ENCODE data around the gene ST8SIA4. TPM values are rescaled to one million over a fixed set of nuclear protein-coding genes. Genes with fewer than 3 reads are reported as not detected.

The ST8SIA4 gene
- total and polyA plus RNA-seq, 10 of the 15 experiments (the other 5 are each of a cell fraction or from before 2014, with no cell fraction given): 4.4 to 30.9 (median 19.5) TPM

GRCh38 chr5:100826133-100826532 lies 76.9 kb downstream of the ST8SIA4 start:
- CTCF ChIA-PET: interaction anchor here (0.8 to 1.9 kb wide), 9 partner anchors 14 to 68 kb away, joined by 3 to 7 read pairs (median 3); no protein-coding TSS in a partner anchor
- no peak for TF ChIP-seq MTA3 (IDR thresholded peaks at IDR 0.05; ENCODE audit: borderline replicate concordance, low read length)
- no peak for TF ChIP-seq RFX5 (IDR thresholded peaks at IDR 0.05; ENCODE audit: low read depth, low read length)
- TF ChIP-seq SREBF1 (IDR thresholded peaks at IDR 0.05; ENCODE audit: low read length): no peak
- no peak for TF ChIP-seq NFXL1 (IDR thresholded peaks at IDR 0.05; ENCODE audit: borderline replicate concordance)
- no peak for TF ChIP-seq RB1 (IDR thresholded peaks at IDR 0.05; ENCODE audit: borderline replicate concordance)
- no peak for TF ChIP-seq YBX1 (IDR thresholded peaks at IDR 0.05)
- no peak for TF ChIP-seq CEBPB (IDR thresholded peaks at IDR 0.05; ENCODE audit: borderline replicate concordance in 1 of 2, low read depth in 2 of 2, low read length in 2 of 2)
- TF ChIP-seq MTA2 (IDR thresholded peaks at IDR 0.05; ENCODE audit: low read depth): peak; percentile 80
- TF ChIP-seq IRF5 (IDR thresholded peaks at IDR 0.05; ENCODE audit: borderline replicate concordance): no peak
- peak; percentile 54 for TF ChIP-seq ATF2 (IDR thresholded peaks at IDR 0.05; ENCODE audit: low read length)
- no peak for TF ChIP-seq ZZZ3 (IDR thresholded peaks at IDR 0.05; ENCODE audit: control insufficient read depth, insufficient read length, low read depth)
- TF ChIP-seq NBN (IDR thresholded peaks at IDR 0.05): peak; percentile 45; the same call in 1 of the 2 replicates
- TF ChIP-seq ZNF217 (IDR thresholded peaks at IDR 0.05): peak; percentile 86; the same call in 1 of the 2 replicates
- TF ChIP-seq EZH2 (IDR thresholded peaks at IDR 0.05; ENCODE audit: borderline replicate concordance, control insufficient read depth, low read depth, low read length): no peak
- no peak for TF ChIP-seq ETV6 (conservative IDR thresholded peaks at IDR 0.05 in 1 of 2, IDR thresholded peaks at IDR 0.05 in 1 of 2; ENCODE audit: borderline replicate concordance in 1 of 2, low read depth in 1 of 2)
- no peak for TF ChIP-seq HDAC2 (IDR thresholded peaks at IDR 0.05)
- TF ChIP-seq BHLHE40 (IDR thresholded peaks at IDR 0.05; ENCODE audit: borderline replicate concordance in 1 of 2, low read depth in 2 of 2, low read length in 1 of 2): no peak
- no peak for TF ChIP-seq PAX8 (IDR thresholded peaks at IDR 0.05)
- TF ChIP-seq NR2C1 (IDR thresholded peaks at IDR 0.05): no peak

More at GRCh38 chr5:100826133-100826532, 76.9 kb downstream of the ST8SIA4 start:
- intact Hi-C loops (cut with micrococcal nuclease; ENCODE audit: unreplicated experiment): loop anchor here (5.0 kb wide), 2 partner anchors 94 to 204 kb away; no protein-coding TSS in a partner anchor
- ChIA-PET RAD21 (ENCODE audit: unreplicated experiment) (interaction anchor here (0.9 to 2.0 kb wide), 17 partner anchors 9 to 219 kb away, joined by 3 to 24 read pairs (median 6); partner anchors contain the start of gene ST8SIA4), SMC1A (ENCODE audit: uncharacterized antibody, unreplicated experiment) (interaction anchor here (0.8 to 2.4 kb wide), 22 partner anchors 9 to 76 kb away, joined by 3 to 13 read pairs (median 6); no protein-coding TSS in a partner anchor), POLR2A (interaction anchor here (0.6 to 1.5 kb wide), 9 partner anchors 13 to 179 kb away, joined by 3 to 6 read pairs (median 3); partner anchors contain the start of gene ST8SIA4)
- FAIRE-seq (no peak), DNase-seq (ENCODE audit: low read depth, low spot score) (peak; percentile 69), ATAC-seq (peak; percentile 46)
- peaks cover 20% of the 10 kb centered on the region for H3K9me3 ChIP-seq (replicated peaks; ENCODE audit: control insufficient read depth, insufficient read depth, low read length)
- peaks cover 38% of the 10 kb centered on the region for H3K79me2 ChIP-seq (ENCODE audit: control insufficient read depth, insufficient read depth, low read length)
- peaks cover 32% of the 10 kb centered on the region for H3K4me1 ChIP-seq (ENCODE audit: control insufficient read depth, insufficient read depth, low read length)
- no peak overlapping the region for H2AFZ ChIP-seq (ENCODE audit: control insufficient read depth, low read depth, low read length)
- H3K36me3 ChIP-seq (ENCODE audit: control insufficient read depth in 2 of 2, insufficient read depth in 2 of 2, low read length in 1 of 2): peaks cover 0 to 10% of the 10 kb centered on the region in 2 experiments; a peak in 1 of 4 replicates
- peak overlapping the region; percentile 5; the same call in 1 of the 2 replicates for H3K4me3 ChIP-seq
- peak overlapping the region; percentile 54 for H3K4me2 ChIP-seq (ENCODE audit: control insufficient read depth, insufficient read depth)
- in situ Hi-C loops (cut with MboI): loop anchor here (5.0 kb wide), 1 partner anchor 49 kb away; no protein-coding TSS in a partner anchor
- no peak overlapping the region for H3K9ac ChIP-seq (ENCODE audit: control insufficient read depth, insufficient read depth, low read length)
- no peaks in the 10 kb centered on the region for H3K27me3 ChIP-seq (replicated peaks in 1 of 2; ENCODE audit: control insufficient read depth in 2 of 2, insufficient read depth in 2 of 2, low read length in 1 of 2)
- peak overlapping the region; percentile 95 for H3K27ac ChIP-seq (ENCODE audit: control insufficient read depth, insufficient read depth)
- WGBS (ENCODE audit: insufficient coverage, insufficient replicate concordance, low lambda C conversion rate, missing lambda C conversion rate): 0% methylated on average over 2 of the region's 2 CpGs
- no TSS peak for BruUV-seq (replicated peaks)
- no peaks in the 10 kb centered on the region for H4K20me1 ChIP-seq (ENCODE audit: control insufficient read depth, insufficient read depth)

Data from GM12878 (cell line).